GM19455 (cell line): Measurements from ENCODE around the gene GET4.

Source experiments
- ATAC-seq: cut with Tn5 transposase; IDR thresholded peaks from one replicate; pipeline ENCODE4 v1.9.1; 2021; ENCODE audit not compliant: unreplicated experiment

GET4 gene

GRCh38 chr7:944744-945143 is 68.4 kb downstream of the GET4 start:
- no peak for ATAC-seq

GRCh38 chr7:945147-945555 is 68.8 kb downstream of the GET4 start:
- ATAC-seq = no peak

- ATAC-seq = no peak
Observed at GRCh38 chr7:945556-946255, 69.4 kb downstream of the GET4 start.
